NCI-H1048 (cell line): ENCODE measurements around the gene UPK3BL2.
"Not testable (repeated sequence)": the region's sequence is repeated elsewhere in the genome, so short reads cannot be mapped to it uniquely, and the experiment has no call there.

ENCODE experiments used
- DNase-seq: peaks from one replicate; lab custom pipeline; 2025; lab: John Stamatoyannopoulos, UW

UPK3BL2 gene

DNA sequence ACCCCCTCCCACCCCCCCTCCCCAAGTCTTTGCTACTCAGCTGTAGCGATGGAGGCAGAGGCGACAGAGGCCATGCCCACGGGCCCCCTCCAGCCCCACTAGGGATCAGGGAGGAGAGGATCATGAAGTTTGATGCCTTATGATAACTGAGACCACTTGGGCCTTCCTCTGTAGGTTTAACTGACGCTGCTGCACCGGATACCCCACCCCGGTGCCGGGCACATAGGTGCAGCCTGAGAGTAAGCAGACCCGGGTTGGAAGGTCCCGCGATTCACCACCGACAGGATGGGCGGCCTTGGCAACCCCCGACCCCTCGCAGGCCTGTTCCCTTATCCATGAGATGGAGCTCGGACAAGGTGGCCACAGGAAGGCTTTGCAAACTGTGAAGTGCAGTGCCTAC is 49.5 kb downstream of the UPK3BL2 start:
- not testable (repeated sequence) for DNase-seq

DNA sequence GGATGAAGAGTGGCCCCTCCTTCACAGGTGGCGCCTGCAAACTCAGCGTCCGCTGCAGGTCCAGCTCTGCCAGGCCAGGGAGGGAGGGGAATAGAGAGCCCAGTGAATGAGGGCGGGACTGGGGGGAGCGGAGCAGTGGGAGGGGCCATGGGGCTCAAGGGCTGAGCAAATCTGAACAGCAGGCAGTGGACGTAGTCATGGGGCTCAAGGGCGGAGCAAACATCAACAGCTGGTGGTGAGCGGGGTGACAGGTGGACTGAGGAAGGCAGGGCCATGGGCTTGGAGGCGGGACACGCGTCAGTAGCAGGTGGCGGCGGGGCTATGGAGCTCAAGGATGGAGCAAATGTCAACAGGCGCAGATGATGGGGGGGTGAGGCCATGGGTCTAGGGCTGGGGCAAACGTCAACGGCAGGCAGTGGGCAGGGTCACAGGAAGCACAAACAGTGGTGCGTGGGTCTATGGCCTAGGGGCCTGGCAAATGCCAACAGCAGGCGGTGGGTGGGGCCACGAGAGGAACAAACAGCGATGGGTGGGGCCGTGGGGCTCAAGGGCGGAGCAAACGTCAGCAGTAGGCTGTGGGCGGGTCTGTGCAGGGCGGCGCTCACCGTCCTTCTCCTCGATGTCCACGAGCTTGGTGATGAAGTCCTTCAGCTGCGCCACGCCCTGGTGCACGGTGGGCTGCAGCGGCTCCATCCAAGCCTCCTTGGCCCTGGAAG is 50.1 kb downstream of the UPK3BL2 start:
- DNase-seq, result not testable (repeated sequence)

DNA sequence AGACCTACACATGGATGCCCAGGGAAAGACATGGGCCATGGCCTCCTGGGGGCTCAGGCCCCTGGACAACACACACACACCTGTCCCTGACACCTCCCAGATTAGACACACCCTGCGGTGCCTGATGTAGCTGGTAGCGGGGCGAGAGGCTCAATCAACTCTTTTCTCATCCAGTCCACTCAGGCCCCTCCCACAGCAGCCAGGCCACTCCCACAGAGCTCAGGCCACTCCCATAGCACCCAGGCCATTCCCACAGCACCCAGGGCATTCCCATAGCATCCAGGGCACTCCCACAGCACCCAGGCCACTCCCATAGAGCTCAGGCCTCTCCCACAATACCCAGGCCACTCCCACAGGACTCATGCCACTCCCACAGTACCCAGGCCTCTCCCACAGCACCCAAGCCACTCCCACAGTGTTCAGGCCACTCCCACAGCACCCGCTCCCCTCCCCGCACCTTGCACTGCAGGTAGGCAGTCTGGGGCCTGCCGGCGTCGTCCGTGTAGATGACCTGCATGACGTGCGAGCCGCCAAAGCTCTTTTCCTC is 52.9 kb downstream of the UPK3BL2 start:
- not testable (repeated sequence) for DNase-seq
